Measurements from ENCODE around the gene CHMP4B.

- TF ChIP-seq CTCF (IDR thresholded peaks at IDR 0.05; ENCODE audit: low read depth, low read length, missing input control) (no peak), JUND (IDR thresholded peaks at IDR 0.05) (no peak), RXRA (IDR thresholded peaks at IDR 0.05) (no peak), YY1 (IDR thresholded peaks at IDR 0.05) (no peak), RAD21 (IDR thresholded peaks at IDR 0.05) (no peak), MAX (IDR thresholded peaks at IDR 0.05) (no peak)
These were observed 35.9 kb downstream of the CHMP4B start for GRCh38 chr20:33847006-33847405.

Data from liver (tissue), 3 donors.